AG09319 (cell line): ENCODE results near the gene CARS1.

ENCODE experiments used
- DNase-seq: peaks from one replicate; pipeline ENCODE4 v3.0.0-alpha.2; 2010; ENCODE audit warnings: low read depth; ENCODE audit errors: extremely low read depth
- CTCF ChIP-seq: IDR thresholded peaks from 2 replicates; pipeline ENCODE4 v1.5.1; 2011; ENCODE audit warnings: low read depth, mild to moderate bottlenecking, inconsistent platforms, low read length, moderate library complexity

Gene CARS1

GRCh38 chr11:2963761-2964160, 93.5 kb downstream of the CARS1 start:
- DNase-seq = no peak
- TF ChIP-seq CTCF = no peak

- no peak for DNase-seq
- no peak for TF ChIP-seq CTCF
These were observed 94.0 kb downstream of the CARS1 start for GRCh38 chr11:2963112-2963754.

GRCh38 chr11:2961080-2961479, 96.1 kb downstream of the CARS1 start:
- no peak for DNase-seq
- no peak for TF ChIP-seq CTCF

- no peak for DNase-seq
- TF ChIP-seq CTCF = no peak
These were observed 97.1 kb downstream of the CARS1 start for GRCh38 chr11:2960139-2960538.

GRCh38 chr11:2958251-2958650, 99.0 kb downstream of the CARS1 start:
- no peak for DNase-seq
- no peak for TF ChIP-seq CTCF

GRCh38 chr11:2955906-2956476, 101.2 kb downstream of the CARS1 start:
- TF ChIP-seq CTCF = no peak
- DNase-seq = no peak

- TF ChIP-seq CTCF = no peak
- DNase-seq = no peak
These were observed 103.0 kb downstream of the CARS1 start for GRCh38 chr11:2954263-2954662.
